Measurements from ENCODE around the gene PIK3C2A.

- no peak for TF ChIP-seq ZNF20 (CRISPR knock-in tag; IDR thresholded peaks at IDR 0.05)
- TF ChIP-seq, protein P1, sequence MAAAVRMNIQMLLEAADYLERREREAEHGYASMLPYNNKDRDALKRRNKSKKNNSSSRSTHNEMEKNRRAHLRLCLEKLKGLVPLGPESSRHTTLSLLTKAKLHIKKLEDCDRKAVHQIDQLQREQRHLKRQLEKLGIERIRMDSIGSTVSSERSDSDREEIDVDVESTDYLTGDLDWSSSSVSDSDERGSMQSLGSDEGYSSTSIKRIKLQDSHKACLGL (CRISPR knock-in tag; IDR thresholded peaks at IDR 0.05) = no peak
- TF ChIP-seq HMG20B (CRISPR knock-in tag; conservative IDR thresholded peaks at IDR 0.05) = no peak
- TF ChIP-seq EZH2 (conservative IDR thresholded peaks at IDR 0.05; ENCODE audit: low read depth, low read length) = no peak
- no peak for TF ChIP-seq ZBTB20 (CRISPR knock-in tag; IDR thresholded peaks at IDR 0.05; ENCODE audit: borderline replicate concordance, low read depth)
- TF ChIP-seq ZNF18 (CRISPR knock-in tag; IDR thresholded peaks at IDR 0.05; ENCODE audit: insufficient replicate concordance) = no peak
- no peak for TF ChIP-seq ZNF136 (CRISPR knock-in tag; IDR thresholded peaks at IDR 0.05; ENCODE audit: low read depth)
- no peak for TF ChIP-seq PRDM10 (CRISPR knock-in tag; IDR thresholded peaks at IDR 0.05; ENCODE audit: low read depth)
- no peak for TF ChIP-seq TAF15 (IDR thresholded peaks at IDR 0.05; ENCODE audit: low read depth, low read length, poor library complexity, severe bottlenecking)
- TF ChIP-seq EP300 (IDR thresholded peaks at IDR 0.05; ENCODE audit: low read depth in 2 of 2, low read length in 2 of 2) = no peak
- TF ChIP-seq EP300 (CRISPR knock-in tag; IDR thresholded peaks at IDR 0.05; ENCODE audit: borderline replicate concordance) = no peak
- no peak for TF ChIP-seq ZNF784 (CRISPR knock-in tag; IDR thresholded peaks at IDR 0.05; ENCODE audit: borderline replicate concordance)
Measured at GRCh38 chr11:17186932-17187692, 20.7 kb downstream of the PIK3C2A start.

Data from HepG2 (cell line).